HG03280 (cell line): ENCODE data around the gene MYD88.

Experiments used
- ATAC-seq: cut with Tn5 transposase; IDR thresholded peaks from one replicate; pipeline ENCODE4 v1.9.1; 2021; ENCODE audit warnings: mild to moderate bottlenecking, moderate library complexity; ENCODE audit not compliant: unreplicated experiment

MYD88 gene

GRCh38 chr3:38138349-38139190 is at the start of gene MYD88:
MYD88 (plus strand) TSS chr3:38138661; CDS start chr3:38138701, 40 bp downstream.
- peak; percentile 45 for ATAC-seq

GRCh38 chr3:38089163-38089562 is 49.3 kb upstream of the MYD88 start:
- no peak for ATAC-seq

DNA sequence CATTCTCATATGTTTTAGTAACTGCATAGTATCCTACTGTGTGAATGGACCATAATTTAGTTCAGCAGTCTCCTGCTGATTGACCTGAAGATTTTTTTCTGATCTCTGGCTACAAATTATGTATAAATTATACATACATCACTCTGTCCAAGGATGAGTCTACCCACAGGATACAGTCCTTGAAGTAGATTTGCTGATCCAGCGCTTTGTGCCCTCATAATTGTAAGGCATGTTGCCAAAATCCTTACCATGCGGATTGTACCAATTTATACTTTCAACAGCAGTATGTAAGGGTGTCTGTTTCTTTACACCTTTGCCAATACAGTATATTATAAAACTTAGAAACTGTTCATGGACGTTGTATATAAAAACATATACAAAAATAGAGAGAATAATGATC is 48.0 kb upstream of the MYD88 start:
- no peak for ATAC-seq

DNA sequence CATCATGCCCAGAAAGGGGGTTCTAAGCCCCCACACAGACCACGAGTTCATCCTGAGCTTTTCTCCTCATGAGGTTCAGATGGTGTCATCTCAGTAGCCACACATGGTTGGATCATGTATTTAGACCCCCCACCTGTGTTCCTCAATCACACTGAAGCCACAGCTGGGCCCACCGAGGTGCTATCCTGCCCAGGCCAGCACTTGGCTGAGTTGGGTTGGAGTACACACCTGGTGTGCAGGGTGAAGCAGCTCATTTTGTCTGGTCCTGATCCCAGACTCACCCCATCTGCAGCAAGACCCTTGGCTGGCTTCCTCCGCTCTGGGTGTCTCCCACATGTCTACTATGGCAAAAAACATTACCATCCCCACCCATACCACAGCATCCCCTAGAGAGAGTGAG is 43.5 kb upstream of the MYD88 start:
- no peak for ATAC-seq

DNA sequence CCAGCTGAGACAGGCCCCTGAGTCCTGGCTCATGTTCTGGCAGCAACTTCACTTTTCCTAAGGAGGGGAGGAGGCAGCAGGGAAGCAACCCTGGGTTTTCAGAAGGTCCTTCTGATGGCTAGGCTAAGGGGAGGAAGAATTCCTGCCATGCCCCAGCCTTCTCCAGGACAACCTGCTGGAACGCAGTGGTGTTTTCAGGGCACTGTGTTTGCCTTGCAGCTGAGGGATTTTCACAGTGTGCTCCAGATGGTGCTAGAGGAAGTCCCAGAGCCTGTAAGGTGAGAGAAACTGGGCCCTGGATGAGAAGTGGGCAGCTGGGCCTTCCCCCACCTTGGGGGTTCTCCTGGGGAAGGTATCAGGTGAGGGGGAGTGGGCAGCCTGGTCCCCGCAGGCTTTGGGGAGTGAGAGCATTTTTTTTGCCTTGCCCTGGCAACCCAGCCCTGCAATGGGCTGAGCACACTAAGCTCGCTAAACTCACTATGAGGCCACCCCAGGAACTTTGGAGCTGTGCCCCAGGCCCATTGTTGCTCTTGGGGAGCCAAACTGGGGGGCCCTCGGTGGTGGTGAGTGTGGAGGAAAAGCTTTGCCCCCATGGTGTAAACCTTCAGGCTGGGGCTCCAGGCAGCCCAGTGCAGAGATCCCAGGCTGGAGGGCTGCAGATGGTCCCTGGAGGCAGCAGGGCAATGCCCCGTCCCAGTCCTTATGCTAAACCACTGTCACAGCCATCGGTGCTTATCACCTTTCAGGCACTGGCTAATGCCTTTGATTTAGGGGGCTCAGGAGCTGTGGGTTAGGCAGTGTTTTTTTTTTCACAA is 42.6 kb upstream of the MYD88 start:
- ATAC-seq = no peak

DNA sequence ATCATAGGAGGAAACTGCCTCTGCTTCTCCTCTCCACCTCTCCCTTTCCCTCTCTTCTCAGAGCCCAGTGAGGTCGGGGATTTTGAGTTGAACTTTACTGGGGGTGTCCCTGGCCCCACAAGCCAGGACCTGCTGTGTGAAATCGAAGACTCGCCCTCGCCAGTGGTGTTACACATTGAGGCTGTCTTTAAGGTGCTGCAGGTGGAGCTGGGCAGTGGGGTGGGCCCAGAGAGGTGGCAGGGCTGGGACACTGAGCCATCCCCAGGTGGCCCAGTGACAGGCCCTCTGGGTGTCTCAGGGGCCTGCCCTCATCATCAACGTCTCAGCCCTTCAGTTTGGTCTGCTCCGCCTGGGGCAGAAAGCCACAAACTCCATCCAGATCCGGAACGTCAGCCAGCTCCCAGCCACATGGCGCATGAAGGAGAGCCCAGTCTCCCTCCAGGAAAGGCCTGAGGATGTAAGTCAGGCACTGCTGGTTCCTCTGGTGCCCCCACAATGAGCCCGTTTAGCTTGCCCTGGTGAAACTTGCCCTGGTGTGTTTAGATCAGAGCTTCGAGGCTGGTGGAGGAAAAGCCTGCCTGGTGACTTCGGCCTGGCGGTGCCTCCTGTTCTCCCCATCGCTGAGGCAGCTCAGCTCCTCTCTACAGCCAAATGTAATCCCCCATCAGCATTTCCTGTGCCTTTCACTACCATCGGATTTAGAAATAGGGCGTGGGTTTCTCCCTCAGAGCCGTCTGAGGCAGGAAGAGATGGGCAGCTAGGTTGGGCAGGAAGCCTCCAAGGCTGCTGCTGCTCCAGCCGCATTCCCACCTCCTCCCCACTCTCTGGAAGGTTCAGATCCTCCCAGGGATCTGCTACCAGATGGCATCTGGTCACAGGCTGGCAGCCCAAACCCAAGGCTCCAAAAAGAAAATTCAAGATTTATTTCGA is 40.8 kb upstream of the MYD88 start:
- no peak for ATAC-seq

DNA sequence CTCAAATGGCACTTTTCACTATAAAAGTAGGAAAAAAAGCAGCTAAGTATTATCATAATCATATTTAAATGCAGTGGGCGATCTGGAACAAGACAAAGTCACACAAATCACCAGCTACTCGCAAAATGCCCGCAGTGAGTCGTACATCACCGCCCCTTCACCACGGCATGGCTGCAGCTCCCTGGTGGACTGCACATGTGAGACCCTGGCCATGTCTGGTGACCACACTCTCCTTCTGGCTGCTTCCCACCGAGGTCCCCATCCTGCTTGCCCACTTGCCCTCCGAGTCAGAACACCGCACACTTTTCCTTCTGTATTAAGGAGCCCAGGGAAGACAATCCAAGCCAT is 40.1 kb upstream of the MYD88 start:
- ATAC-seq = no peak

DNA sequence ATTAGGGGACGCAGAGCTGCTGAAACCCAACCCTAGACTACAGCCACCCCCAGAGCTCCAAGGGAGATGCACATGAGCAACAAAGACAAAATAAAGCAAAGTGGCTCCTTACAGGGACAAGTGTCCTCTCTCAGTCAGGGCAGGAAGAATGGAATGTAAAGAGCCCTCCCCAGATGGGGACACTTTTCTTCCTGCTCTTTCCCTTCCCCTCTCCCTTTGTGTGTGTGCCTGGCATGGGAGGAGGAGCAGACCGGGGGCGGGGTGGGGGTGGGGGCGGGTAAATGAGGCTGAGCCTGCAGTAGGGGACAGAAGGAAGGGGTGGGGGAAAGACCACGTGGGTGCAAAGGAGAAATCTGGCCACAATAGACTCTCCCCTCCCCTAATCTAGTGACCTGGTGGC is 38.9 kb upstream of the MYD88 start:
- no peak for ATAC-seq

GRCh38 chr3:38100498-38100897 is 38.0 kb upstream of the MYD88 start:
- no peak for ATAC-seq

GRCh38 chr3:38101811-38102443 is 36.5 kb upstream of the MYD88 start:
- ATAC-seq = no peak

DNA sequence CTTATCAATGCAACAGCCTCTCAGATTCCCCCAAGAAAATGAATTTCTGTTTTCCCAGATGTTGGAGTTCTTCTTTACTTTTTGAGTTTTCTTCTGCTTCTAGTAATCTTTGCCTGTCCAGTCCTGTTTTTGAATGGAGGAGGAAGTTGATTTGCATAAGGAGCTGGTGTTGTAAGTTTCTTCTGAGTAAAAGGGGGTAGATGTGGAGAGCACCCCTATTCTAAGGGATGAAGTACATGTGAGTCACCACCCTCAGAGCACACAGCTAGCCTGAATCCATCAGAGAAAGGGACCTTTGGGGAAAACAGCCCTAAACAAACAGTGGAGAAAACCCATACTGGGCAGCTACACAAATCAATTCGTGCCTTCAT is 36.0 kb upstream of the MYD88 start:
- no peak for ATAC-seq

DNA sequence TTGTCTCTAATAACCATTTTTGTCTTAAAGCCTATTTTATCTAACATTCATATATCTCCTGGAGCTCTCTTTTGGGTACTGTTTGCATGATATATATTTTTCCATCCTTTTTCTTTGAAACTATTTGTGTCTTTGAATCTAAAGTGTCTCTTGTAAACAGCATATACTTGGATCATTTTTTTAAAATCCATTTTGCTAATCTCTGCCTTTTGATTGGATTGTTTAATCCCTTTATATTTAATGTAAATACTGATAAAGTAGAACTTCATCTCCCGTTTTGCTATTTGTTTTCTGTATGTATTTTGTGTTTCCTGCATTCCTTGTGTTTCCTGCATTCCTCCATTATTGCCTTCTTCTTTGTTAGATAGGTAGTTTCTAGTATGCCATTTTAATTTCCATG is 32.9 kb upstream of the MYD88 start:
- ATAC-seq = no peak

GRCh38 chr3:38107911-38108648 is 30.4 kb upstream of the MYD88 start:
- ATAC-seq = no peak

DNA sequence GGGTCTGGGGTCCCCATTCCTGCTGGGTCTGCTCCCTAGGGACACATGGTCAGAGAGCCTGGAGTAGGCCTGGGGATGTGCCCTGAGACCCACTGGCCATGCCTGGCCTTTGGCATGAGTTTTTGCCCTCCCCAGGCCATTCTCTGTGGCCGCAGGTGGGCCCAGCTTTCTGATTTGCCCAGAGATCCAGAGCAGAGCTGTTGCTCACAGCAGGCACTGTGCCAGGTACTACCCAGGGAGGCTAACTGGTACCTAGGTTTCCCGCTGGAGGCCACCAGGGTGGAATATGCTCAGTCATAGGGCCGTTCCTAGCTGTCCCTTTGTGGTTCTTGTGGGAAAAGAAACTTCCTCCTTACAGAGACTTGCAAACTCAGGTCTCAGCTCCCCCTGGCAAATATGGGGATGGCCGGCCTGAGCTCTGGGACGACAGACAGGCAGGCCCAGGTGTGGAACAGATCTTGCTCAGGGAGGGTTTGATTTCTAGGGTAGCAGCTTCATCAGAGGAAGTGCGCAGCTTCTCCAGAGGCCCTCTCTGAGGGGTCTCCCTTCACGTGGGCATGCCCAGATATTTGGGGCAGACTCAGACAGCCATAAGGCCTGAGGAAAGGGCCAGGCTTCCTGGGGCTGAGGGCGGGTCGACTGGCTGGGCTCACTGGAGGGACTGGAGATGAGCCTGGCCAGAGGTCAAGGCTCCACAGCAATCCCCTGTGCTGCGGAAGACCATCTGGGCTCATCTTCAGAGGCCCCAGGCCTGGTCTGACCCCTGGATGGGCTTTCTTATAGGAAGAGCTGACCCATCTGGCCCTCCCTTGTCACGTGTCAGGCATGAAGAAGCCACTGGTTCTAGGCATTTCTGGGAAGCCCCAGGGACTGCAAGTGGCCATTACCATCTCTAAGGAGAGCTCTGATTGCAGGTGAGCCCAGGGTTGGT is 29.5 kb upstream of the MYD88 start:
- ATAC-seq = no peak

DNA sequence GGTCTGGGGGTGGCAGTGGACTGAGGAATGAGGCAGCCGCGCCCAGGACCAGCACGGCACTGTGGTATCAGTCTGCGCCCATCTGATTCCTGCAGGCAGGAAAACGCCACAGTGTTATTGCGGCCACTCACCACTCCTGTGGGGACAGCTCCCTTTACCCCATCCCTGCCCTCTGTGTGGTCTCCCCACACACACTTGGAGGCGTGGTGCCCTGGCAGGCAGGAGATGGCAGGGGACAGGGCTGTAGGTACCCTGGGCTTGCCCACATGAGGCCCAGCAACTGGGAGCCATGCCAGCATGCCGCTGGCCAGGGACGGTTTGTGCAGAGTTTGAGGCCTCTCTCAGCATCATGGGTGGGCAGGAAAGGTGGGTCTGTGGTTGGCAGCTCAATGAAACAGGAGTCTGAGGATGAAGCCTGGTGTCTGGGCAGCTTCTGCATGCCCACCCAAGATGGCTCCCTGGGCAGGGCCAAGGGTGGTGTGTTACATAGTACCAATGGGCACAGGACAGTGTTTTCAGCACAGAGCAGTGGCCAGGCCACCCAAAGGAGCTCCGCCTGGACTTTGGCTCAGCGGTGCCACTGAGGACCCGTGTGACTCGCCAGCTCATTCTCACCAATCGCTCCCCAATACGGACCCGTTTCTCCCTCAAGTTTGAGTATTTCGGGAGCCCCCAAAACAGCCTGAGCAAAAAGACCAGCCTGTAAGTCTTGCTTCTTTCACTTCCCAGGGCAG is 28.7 kb upstream of the MYD88 start:
- ATAC-seq = no peak

GRCh38 chr3:38110314-38111050 is 28.0 kb upstream of the MYD88 start:
- ATAC-seq = no peak

GRCh38 chr3:38111201-38111600 is 27.3 kb upstream of the MYD88 start:
- no peak for ATAC-seq
